ENCODE data around the gene STARD3NL. TPM values are rescaled to one million over a fixed set of nuclear protein-coding genes. Genes with fewer than 3 reads are reported as not detected.
"Not testable (repeated sequence)": the region's sequence is repeated elsewhere in the genome, so short reads cannot be mapped to it uniquely, and the experiment has no call there.

STARD3NL gene
- total and polyA plus RNA-seq, 2 of the 13 experiments (the other 11 are each of a cell fraction or from before 2014, with no cell fraction given): 37.3 to 42.3 TPM

- Histone ChIP-seq H3K9ac (ENCODE audit: insufficient read depth, low read depth, low read length) (no peak overlapping the region), H3K36me3 (replicated peaks in 1 of 2; ENCODE audit: control insufficient read depth in 1 of 2, insufficient read depth in 2 of 2, low read length in 2 of 2) (peaks cover 3 to 17% of the 10 kb centered on the region in 2 experiments; a peak in 4 of 5 replicates), H3K27me3 (ENCODE audit: control insufficient read depth in 1 of 2, insufficient read depth in 2 of 2, low read length in 2 of 2) (no peaks in the 10 kb centered on the region; a peak in 1 of 5 replicates), H4K20me1 (ENCODE audit: insufficient read depth, low read length) (no peaks in the 10 kb centered on the region), H3K79me2 (ENCODE audit: insufficient read depth, low read length) (no peaks in the 10 kb centered on the region), H3K4me2 (ENCODE audit: low read depth, low read length) (no peak overlapping the region), H2AFZ (ENCODE audit: low read length) (no peak overlapping the region), H3K9me3 (ENCODE audit: low read length) (no peaks in the 10 kb centered on the region), H3K4me1 (ENCODE audit: insufficient read depth, low read length) (no peaks in the 10 kb centered on the region), H3K27ac (ENCODE audit: extremely low read length, insufficient read depth, low read length) (no peak overlapping the region), H3K4me3 (replicated peaks in 1 of 3; ENCODE audit: insufficient read depth in 1 of 3, low read depth in 2 of 3, low read length in 3 of 3) (no peak overlapping the region)
- no TSS peak for BruUV-seq (replicated peaks)
- no peak for FAIRE-seq
- 96% methylated on average over 11 of the region's 11 CpGs for whole genome bisulfite sequencing (ENCODE audit: low lambda C conversion rate)
- ChIA-PET POLR2A (no interaction called here), CTCF (ENCODE audit: low intra/inter-chr PET ratio, low total read pairs) (no interaction called here)
- DNase-seq (ENCODE audit: low spot score): no peak
- in situ Hi-C loops (cut with HindIII; ENCODE audit: extremely low pct_ligation_motif_present, low pct_unique_long_range_greater_than_20kb) (no loop called here), intact Hi-C loops (cut with micrococcal nuclease; ENCODE audit: unreplicated experiment) (no loop called here)
- no peak for ATAC-seq
- TF ChIP-seq ZFP36L2 (CRISPR knock-in tag; IDR thresholded peaks at IDR 0.05) (no peak), ZNF687 (CRISPR knock-in tag; IDR thresholded peaks at IDR 0.05) (no peak), ZBTB43 (CRISPR knock-in tag; conservative IDR thresholded peaks at IDR 0.05) (no peak), HOXD1 (CRISPR knock-in tag; IDR thresholded peaks at IDR 0.05) (no peak)
Measured at GRCh38 chr7:38232502-38233366, 54.7 kb downstream of the STARD3NL start.

- H3K27ac ChIP-seq (ENCODE audit: extremely low read length, insufficient read depth, low read length); POLR2A ChIA-PET; H3K9me3 ChIP-seq (ENCODE audit: low read length); H2AFZ ChIP-seq (ENCODE audit: low read length); H3K79me2 ChIP-seq (ENCODE audit: insufficient read depth, low read length); CTCF ChIA-PET (ENCODE audit: low intra/inter-chr PET ratio, low total read pairs); BruUV-seq (replicated peaks); H3K4me2 ChIP-seq (ENCODE audit: low read depth, low read length); DNase-seq (ENCODE audit: low spot score); H3K9ac ChIP-seq (ENCODE audit: insufficient read depth, low read depth, low read length); H3K4me1 ChIP-seq (ENCODE audit: insufficient read depth, low read length); FAIRE-seq; H3K4me3 ChIP-seq (replicated peaks in 1 of 3; ENCODE audit: insufficient read depth in 1 of 3, low read depth in 2 of 3, low read length in 3 of 3); H3K36me3 ChIP-seq (replicated peaks in 1 of 2; ENCODE audit: control insufficient read depth in 1 of 2, insufficient read depth in 2 of 2, low read length in 2 of 2); H3K27me3 ChIP-seq (ENCODE audit: control insufficient read depth in 1 of 2, insufficient read depth in 2 of 2, low read length in 2 of 2); intact Hi-C loops (cut with micrococcal nuclease; ENCODE audit: unreplicated experiment); in situ Hi-C loops (cut with HindIII; ENCODE audit: extremely low pct_ligation_motif_present, low pct_unique_long_range_greater_than_20kb); ATAC-seq; H4K20me1 ChIP-seq (ENCODE audit: insufficient read depth, low read length): not testable (repeated sequence)
- 78% methylated on average over 11 of the region's 11 CpGs for WGBS (ENCODE audit: low lambda C conversion rate)
Measured at GRCh38 chr7:38234759-38235158, 56.7 kb downstream of the STARD3NL start.
